OCI-LY1 (cell line): ENCODE measurements around the gene ARL3.

Experiments
- H2AFZ ChIP-seq: fragments of 200-600 bp; sonication (generic), shearing (Covaris generic); 2 replicates; pipeline ENCODE4 v1.6.0; 2014; ENCODE audit warnings: antibody characterized with exemption, mild to moderate bottlenecking, low read length
- H3F3A ChIP-seq: fragments of 200-600 bp; sonication (generic), shearing (Covaris generic); 2 replicates; pipeline ENCODE4 v1.6.0; 2014; ENCODE audit warnings: mild to moderate bottlenecking, antibody characterized with exemption, low read length, moderate library complexity; ENCODE audit not compliant: insufficient read depth
- H3K27ac ChIP-seq: fragments of 200-600 bp; sonication (generic); 2 replicates; pipeline ENCODE4 v1.5.1; 2014; ENCODE audit warnings: low read length, mixed run types, mild to moderate bottlenecking, low read depth; ENCODE audit not compliant: poor library complexity, severe bottlenecking
- H3K27me3 ChIP-seq: fragments of 200-600 bp; sonication (generic); 2 replicates; pipeline ENCODE4 v1.6.0; 2014; ENCODE audit warnings: antibody characterized with exemption, mild to moderate bottlenecking, low read length, moderate library complexity; ENCODE audit not compliant: insufficient read depth
- H3K36me3 ChIP-seq: fragments of 200-600 bp; sonication (generic); 2 replicates; pipeline ENCODE4 v1.6.1; 2014; ENCODE audit warnings: mild to moderate bottlenecking, antibody characterized with exemption, low read length, moderate library complexity, mixed read lengths; ENCODE audit not compliant: insufficient read depth
- H3K4me1 ChIP-seq: fragments of 200-600 bp; sonication (generic); 2 replicates; pipeline ENCODE4 v1.5.1; 2014; ENCODE audit warnings: mild to moderate bottlenecking, low read length, moderate library complexity; ENCODE audit not compliant: insufficient read depth, severe bottlenecking
- H3K4me2 ChIP-seq: fragments of 200-600 bp; sonication (generic), shearing (Covaris generic); 2 replicates; pipeline ENCODE4 v1.6.1; 2014; ENCODE audit warnings: low read length
- H3K4me3 ChIP-seq: fragments of 200-600 bp; sonication (generic); 2 replicates; pipeline ENCODE4 v1.5.1; 2014; ENCODE audit warnings: low read length, low read depth, mild to moderate bottlenecking, mixed read lengths; ENCODE audit not compliant: poor library complexity, severe bottlenecking
- H3K79me2 ChIP-seq: fragments of 200-600 bp; shearing (Covaris generic); 2 replicates; pipeline ENCODE4 v1.6.1; 2016; ENCODE audit warnings: mixed run types, low read length, mixed read lengths; ENCODE audit not compliant: insufficient read depth
- H3K9ac ChIP-seq: fragments of 200-600 bp; sonication (generic), shearing (Covaris generic); 2 replicates; pipeline ENCODE4 v1.6.1; 2014; ENCODE audit warnings: mild to moderate bottlenecking, low read length, mixed read lengths
- H3K9me2 ChIP-seq: fragments of 200-600 bp; sonication (generic), shearing (Covaris generic); 2 replicates; pipeline ENCODE4 v1.6.1; 2014; ENCODE audit warnings: low read depth, mild to moderate bottlenecking, low read length, mixed read lengths
- H3K9me3 ChIP-seq: fragments of 200-600 bp; shearing (Covaris generic); 2 replicates; pipeline ENCODE4 v1.6.1; 2014; ENCODE audit warnings: low read length, mixed read lengths
- H4K20me1 ChIP-seq: fragments of 200-600 bp; sonication (generic), shearing (Covaris generic); 2 replicates; pipeline ENCODE4 v1.6.0; 2016; ENCODE audit warnings: mild to moderate bottlenecking, low read length; ENCODE audit not compliant: insufficient read depth
- CTCF ChIP-seq: fragments of 200-600 bp; sonication (generic), shearing (Covaris generic); IDR thresholded peaks from 2 replicates; pipeline ENCODE4 v1.5.1; 2017; ENCODE audit warnings: mild to moderate bottlenecking, antibody characterized with exemption, low read length, moderate library complexity, mixed read lengths
- EZH2 ChIP-seq: fragments of 200-600 bp; sonication (generic), shearing (Covaris generic); IDR thresholded peaks from 2 replicates; pipeline ENCODE4 v1.8.0; 2017; ENCODE audit warnings: borderline replicate concordance, mixed run types, mild to moderate bottlenecking, antibody characterized with exemption, low read length, moderate library complexity, mixed read lengths

Gene ARL3

GRCh38 chr10:102641880-102642735 lies 72.1 kb downstream of the ARL3 start:
- H3K9me2 ChIP-seq: no peaks in the 10 kb centered on the region
- peak overlapping the region; percentile 74 for H3K4me2 ChIP-seq
- H3K36me3 ChIP-seq: no peaks in the 10 kb centered on the region
- H3K79me2 ChIP-seq: no peaks in the 10 kb centered on the region
- H3K4me3 ChIP-seq: peak overlapping the region; percentile 90
- peak overlapping the region; percentile 81 for H3K27ac ChIP-seq
- no peaks in the 10 kb centered on the region for H3F3A ChIP-seq
- TF ChIP-seq CTCF (no peak), EZH2 (no peak)
- no peaks in the 10 kb centered on the region for H3K27me3 ChIP-seq
- H3K4me1 ChIP-seq: peaks cover 12% of the 10 kb centered on the region
- H3K9ac ChIP-seq: peak overlapping the region; percentile 85
- H2AFZ ChIP-seq: no peak overlapping the region
- no peaks in the 10 kb centered on the region for H3K9me3 ChIP-seq
- no peaks in the 10 kb centered on the region for H4K20me1 ChIP-seq

GRCh38 chr10:102641402-102641801 lies 72.8 kb downstream of the ARL3 start:
- Histone ChIP-seq H4K20me1 (no peaks in the 10 kb centered on the region), H3K4me2 (peak overlapping the region; percentile 61; the same call in 1 of the 2 replicates), H3K4me3 (peak overlapping the region; percentile 53), H2AFZ (no peak overlapping the region), H3K79me2 (no peaks in the 10 kb centered on the region), H3K36me3 (no peaks in the 10 kb centered on the region), H3F3A (no peaks in the 10 kb centered on the region), H3K4me1 (peaks cover 5% of the 10 kb centered on the region), H3K27me3 (no peaks in the 10 kb centered on the region), H3K27ac (peak overlapping the region; percentile 40), H3K9me3 (no peaks in the 10 kb centered on the region), H3K9me2 (no peaks in the 10 kb centered on the region), H3K9ac (no peak overlapping the region)
- TF ChIP-seq CTCF: no peak
- TF ChIP-seq EZH2: no peak

GRCh38 chr10:102639537-102639936 lies 74.7 kb downstream of the ARL3 start:
- H3F3A ChIP-seq: no peaks in the 10 kb centered on the region
- no peaks in the 10 kb centered on the region for H3K9me3 ChIP-seq
- peaks cover 9% of the 10 kb centered on the region for H3K4me1 ChIP-seq
- no peak overlapping the region for H2AFZ ChIP-seq
- H3K4me3 ChIP-seq: no peak overlapping the region
- no peak overlapping the region for H3K9ac ChIP-seq
- H3K9me2 ChIP-seq: no peaks in the 10 kb centered on the region
- H3K27me3 ChIP-seq: no peaks in the 10 kb centered on the region
- H3K79me2 ChIP-seq: no peaks in the 10 kb centered on the region
- H3K36me3 ChIP-seq: no peaks in the 10 kb centered on the region
- TF ChIP-seq EZH2: no peak
- no peak for TF ChIP-seq CTCF
- H3K27ac ChIP-seq: no peak overlapping the region
- no peak overlapping the region for H3K4me2 ChIP-seq
- H4K20me1 ChIP-seq: no peaks in the 10 kb centered on the region
